ENCODE data around the gene SDC1. TPM values are rescaled to one million over a fixed set of nuclear protein-coding genes. Genes with fewer than 3 reads are reported as not detected.
"Not testable (repeated sequence)": the region's sequence is repeated elsewhere in the genome, so short reads cannot be mapped to it uniquely, and the experiment has no call there.

Gene SDC1
- total RNA-seq, 4 donors from 2014 or later = 21.9 to 28.0 (median 24.7) TPM

- Histone ChIP-seq H3K4me1 (peaks cover 29 to 54% of the 10 kb centered on the region in 2 donors), H3K4me3 (replicated peaks in 1 of 3) (no peak overlapping the region), H3K9me3 (no peaks in the 10 kb centered on the region), H3K27ac (peak overlapping the region; percentile 53 to 85 (median 81)), H3K27me3 (no peaks in the 10 kb centered on the region), H3K36me3 (no peaks in the 10 kb centered on the region)
- intact Hi-C loops (cut with DNase I) = no loop called here
- WGBS, 2 donors = 86 to 90% methylated on average over 7 of the region's 7 CpGs
- no peak for TF ChIP-seq POLR2A (IDR thresholded peaks at IDR 0.05)
- TF ChIP-seq, protein P1, sequence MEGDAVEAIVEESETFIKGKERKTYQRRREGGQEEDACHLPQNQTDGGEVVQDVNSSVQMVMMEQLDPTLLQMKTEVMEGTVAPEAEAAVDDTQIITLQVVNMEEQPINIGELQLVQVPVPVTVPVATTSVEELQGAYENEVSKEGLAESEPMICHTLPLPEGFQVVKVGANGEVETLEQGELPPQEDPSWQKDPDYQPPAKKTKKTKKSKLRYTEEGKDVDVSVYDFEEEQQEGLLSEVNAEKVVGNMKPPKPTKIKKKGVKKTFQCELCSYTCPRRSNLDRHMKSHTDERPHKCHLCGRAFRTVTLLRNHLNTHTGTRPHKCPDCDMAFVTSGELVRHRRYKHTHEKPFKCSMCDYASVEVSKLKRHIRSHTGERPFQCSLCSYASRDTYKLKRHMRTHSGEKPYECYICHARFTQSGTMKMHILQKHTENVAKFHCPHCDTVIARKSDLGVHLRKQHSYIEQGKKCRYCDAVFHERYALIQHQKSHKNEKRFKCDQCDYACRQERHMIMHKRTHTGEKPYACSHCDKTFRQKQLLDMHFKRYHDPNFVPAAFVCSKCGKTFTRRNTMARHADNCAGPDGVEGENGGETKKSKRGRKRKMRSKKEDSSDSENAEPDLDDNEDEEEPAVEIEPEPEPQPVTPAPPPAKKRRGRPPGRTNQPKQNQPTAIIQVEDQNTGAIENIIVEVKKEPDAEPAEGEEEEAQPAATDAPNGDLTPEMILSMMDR (IDR thresholded peaks at IDR 0.05) = no peak
- DNase-seq = no peak
Observed at GRCh38 chr2:20196053-20196656, 28.8 kb downstream of the SDC1 start.

DNA sequence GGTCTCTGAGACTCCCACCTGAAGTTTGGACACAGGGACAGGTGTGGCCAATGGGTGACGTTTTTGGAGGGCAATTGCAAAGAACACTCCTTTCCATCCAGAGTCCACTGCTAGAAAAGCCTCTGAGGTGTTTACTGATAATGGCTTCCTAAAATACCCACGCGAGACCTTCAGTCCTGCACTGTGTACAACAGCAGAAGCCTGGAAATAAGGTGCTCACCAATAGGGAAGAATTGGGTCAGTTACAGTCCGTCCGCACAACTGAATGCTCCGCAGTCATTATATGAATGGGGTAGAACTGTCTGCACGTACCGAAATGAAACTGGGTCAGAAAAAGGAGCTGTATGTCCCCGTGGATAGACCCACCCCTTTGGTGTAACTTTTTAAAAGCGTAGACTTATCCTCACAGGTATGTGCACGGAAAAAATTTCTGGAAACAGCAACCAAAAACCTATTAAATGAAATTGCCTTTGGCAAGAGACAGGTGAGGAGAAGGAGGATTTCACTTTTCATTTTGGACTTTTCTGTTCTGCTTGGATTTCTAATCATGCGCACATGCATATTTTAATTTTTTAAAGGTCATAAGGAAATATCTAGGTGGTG lies 29.4 kb downstream of the SDC1 start:
- DNase-seq = no peak
- Histone ChIP-seq H3K4me3 (replicated peaks in 1 of 3) (no peak overlapping the region), H3K27ac (peak overlapping the region in 2 of 3 donors; percentile 81 to 85), H3K4me1 (peaks cover 29 to 55% of the 10 kb centered on the region in 2 donors), H3K27me3 (no peaks in the 10 kb centered on the region), H3K9me3 (no peaks in the 10 kb centered on the region), H3K36me3 (no peaks in the 10 kb centered on the region)
- no peak for TF ChIP-seq POLR2A (IDR thresholded peaks at IDR 0.05)
- TF ChIP-seq, protein P1 (IDR thresholded peaks at IDR 0.05) = no peak
- 86 to 88% methylated on average over 12 of the region's 12 CpGs for WGBS, 2 donors
- intact Hi-C loops (cut with DNase I) = no loop called here

DNA sequence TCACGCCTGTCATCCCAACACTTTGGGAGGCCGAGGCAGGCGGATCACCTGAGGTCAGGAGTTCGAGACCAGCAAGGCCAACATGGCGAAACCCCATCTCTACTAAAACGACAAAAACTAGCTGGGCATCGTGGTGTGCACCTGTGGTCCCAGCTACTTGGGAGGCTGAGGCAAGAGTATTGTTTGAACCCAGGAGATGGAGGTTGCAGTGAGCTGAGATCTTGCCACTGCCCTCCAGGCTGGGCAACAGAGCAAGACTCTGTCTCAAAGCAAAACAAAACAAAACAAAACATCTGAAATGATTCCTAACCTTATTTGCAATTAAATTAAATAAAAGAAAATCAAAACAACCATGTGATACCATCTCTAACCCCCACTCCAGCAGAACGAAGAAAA lies 29.9 kb downstream of the SDC1 start:
- H3K36me3 ChIP-seq; H3K27me3 ChIP-seq; H3K4me3 ChIP-seq (replicated peaks in 1 of 3); H3K9me3 ChIP-seq; intact Hi-C loops (cut with DNase I); DNase-seq: not testable (repeated sequence)
- Histone ChIP-seq H3K4me1 (peaks cover 29 to 57% of the 10 kb centered on the region in 2 donors), H3K27ac (peak overlapping the region; percentile 12 to 51 (median 26))
- WGBS, 2 donors = 84 to 87% methylated on average over 8 of the region's 8 CpGs

- peak; percentile 83 to 88 for DNase-seq
- no peaks in the 10 kb centered on the region for H3K27me3 ChIP-seq
- H3K4me1 ChIP-seq = peaks cover 33 to 64% of the 10 kb centered on the region in 2 donors
- peak overlapping the region; percentile 12 to 51 (median 26) for H3K27ac ChIP-seq
- TF ChIP-seq, protein P1 (IDR thresholded peaks at IDR 0.05) = no peak
- no peak for TF ChIP-seq POLR2A (IDR thresholded peaks at IDR 0.05)
- H3K9me3 ChIP-seq = no peaks in the 10 kb centered on the region
- 63 to 66% methylated on average over 16 of the region's 16 CpGs for WGBS, 2 donors
- no peak overlapping the region for H3K4me3 ChIP-seq (replicated peaks in 1 of 3)
- intact Hi-C loops (cut with DNase I) = no loop called here
- no peaks in the 10 kb centered on the region for H3K36me3 ChIP-seq
Observed at GRCh38 chr2:20194097-20195015, 30.6 kb downstream of the SDC1 start.

DNA sequence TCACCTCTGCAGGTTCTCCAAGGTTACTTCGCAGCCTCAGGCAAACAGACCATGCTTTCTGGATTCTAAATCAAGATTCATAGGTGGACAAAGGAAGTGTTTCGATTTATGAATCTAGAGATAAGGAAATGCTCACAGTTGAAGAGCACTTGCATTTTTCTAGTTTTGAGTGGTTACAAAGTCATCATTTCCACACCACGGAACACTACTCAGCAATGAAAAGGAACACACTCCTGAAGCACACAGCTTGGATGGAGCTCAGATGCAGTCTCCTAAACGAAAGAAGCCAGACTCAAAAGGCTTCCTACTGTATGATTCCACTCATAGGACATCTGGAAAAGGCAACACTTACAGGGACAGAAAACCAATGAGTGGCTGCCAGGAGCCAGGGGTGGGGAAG lies 31.7 kb downstream of the SDC1 start:
- Histone ChIP-seq H3K4me1 (peaks cover 31 to 65% of the 10 kb centered on the region in 2 donors), H3K36me3 (no peaks in the 10 kb centered on the region), H3K27ac (peak overlapping the region in 1 of 3 donors; percentile 65), H3K4me3 (replicated peaks in 1 of 3) (no peak overlapping the region), H3K27me3 (no peaks in the 10 kb centered on the region), H3K9me3 (no peaks in the 10 kb centered on the region)
- intact Hi-C loops (cut with DNase I) = no loop called here
- TF ChIP-seq, protein P1 (IDR thresholded peaks at IDR 0.05) = no peak
- TF ChIP-seq POLR2A (IDR thresholded peaks at IDR 0.05) = no peak
- no peak for DNase-seq
- 75 to 86% methylated on average over 4 of the region's 4 CpGs for WGBS, 2 donors

Data from thyroid gland (tissue), 4 donors.